ENCODE measurements around the gene SLC4A3.

- no peak for TF ChIP-seq CTCF (IDR thresholded peaks at IDR 0.05; ENCODE audit: low read depth, low read length)
- no peak for TF ChIP-seq EZH2phosphoT487 (IDR thresholded peaks at IDR 0.05; ENCODE audit: low read depth)
Observed at GRCh38 chr2:219670386-219670785, 43.0 kb downstream of the SLC4A3 start.

Data from OCI-LY3 (cell line).